GM19372 (cell line): ENCODE results near the gene TP53AIP1.
"Not testable (repeated sequence)": the region's sequence is repeated elsewhere in the genome, so short reads cannot be mapped to it uniquely, and the experiment has no call there.

Experiments
- ATAC-seq: cut with Tn5 transposase; IDR thresholded peaks from one replicate; pipeline ENCODE4 v1.9.1; 2021; ENCODE audit warnings: mild to moderate bottlenecking, low read depth, moderate library complexity; ENCODE audit not compliant: unreplicated experiment

Gene TP53AIP1

DNA sequence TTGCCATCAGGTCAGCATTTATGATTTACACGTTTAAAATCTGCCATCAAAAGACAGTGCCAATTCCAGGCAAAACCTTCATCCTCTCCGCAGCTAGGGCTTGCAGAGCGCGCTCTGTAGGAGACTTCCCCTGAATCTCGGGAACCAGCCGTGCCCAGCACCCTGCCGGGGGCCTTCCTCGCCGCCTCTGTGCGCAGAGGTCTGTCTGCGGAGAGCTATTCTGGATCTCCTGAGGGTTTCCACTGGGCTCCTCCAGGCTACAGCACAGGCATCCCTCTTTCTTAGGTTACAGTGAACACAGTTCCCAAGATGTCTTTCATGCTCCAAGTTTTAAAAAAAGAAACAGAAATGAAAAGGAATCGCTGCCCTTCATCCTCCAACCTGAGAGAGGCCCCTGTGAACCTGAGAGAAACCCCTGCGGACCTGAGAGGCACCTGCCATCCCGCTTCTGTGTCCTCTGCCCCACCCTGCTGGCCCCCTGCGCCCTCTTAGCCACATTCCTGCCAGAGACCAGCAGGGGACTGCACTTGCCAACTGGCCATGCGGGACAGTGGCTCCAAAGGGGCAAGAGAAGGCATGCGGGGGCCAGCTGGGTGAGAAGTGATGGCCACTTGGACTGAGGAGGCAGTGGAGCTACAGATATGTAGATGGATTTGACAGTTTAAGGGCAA is 16.1 kb downstream of the TP53AIP1 start:
- no peak for ATAC-seq

DNA sequence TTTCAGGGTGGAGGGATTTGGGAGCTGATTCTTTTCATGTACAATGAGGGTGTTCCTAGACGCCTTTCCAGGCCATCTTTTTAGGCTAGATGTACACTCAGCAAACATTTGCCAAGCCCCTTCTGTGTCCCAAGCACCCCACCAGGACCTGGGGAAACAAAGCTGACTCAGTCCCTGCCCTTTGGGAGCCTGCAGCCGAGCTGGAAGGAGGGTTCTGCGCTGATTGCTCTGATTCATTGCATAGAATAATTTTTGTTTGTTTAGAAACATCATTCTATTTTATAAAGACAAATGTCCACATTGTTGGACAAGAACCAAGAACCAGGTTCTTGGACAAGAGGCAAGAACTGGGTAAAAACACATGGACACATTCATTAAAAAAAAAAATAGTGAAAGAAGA is 16.7 kb downstream of the TP53AIP1 start:
- ATAC-seq = no peak

- no peak for ATAC-seq
These were observed 17.4 kb downstream of the TP53AIP1 start for GRCh38 chr11:128925250-128925600.

- ATAC-seq = no peak
These were observed 18.0 kb downstream of the TP53AIP1 start for GRCh38 chr11:128924510-128925249.

GRCh38 chr11:128924104-128924503 is 18.6 kb downstream of the TP53AIP1 start:
- ATAC-seq = no peak

- ATAC-seq = no peak
These were observed 20.9 kb downstream of the TP53AIP1 start for GRCh38 chr11:128921793-128922192.

- no peak for ATAC-seq
These were observed 22.0 kb downstream of the TP53AIP1 start for GRCh38 chr11:128920666-128921065.

DNA sequence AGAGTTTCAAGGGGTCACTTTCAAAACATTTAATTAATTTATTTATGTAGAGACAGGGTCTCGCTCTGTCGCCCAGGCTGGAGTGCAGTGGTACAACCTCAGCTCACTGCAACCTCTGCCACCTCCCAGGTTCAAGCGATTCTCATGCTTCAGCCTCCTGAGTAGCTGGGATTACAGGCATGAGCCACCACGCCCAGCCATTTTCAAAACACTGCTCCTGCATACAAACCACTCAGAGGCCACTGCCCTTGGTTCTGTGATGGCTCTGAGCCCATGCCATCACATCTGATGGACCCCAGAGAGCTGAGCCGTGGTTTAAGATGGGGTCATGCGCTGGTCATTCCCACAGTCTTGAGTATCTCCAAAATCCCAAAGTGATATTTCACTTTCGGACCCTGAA is 23.0 kb downstream of the TP53AIP1 start:
- ATAC-seq = not testable (repeated sequence)

DNA sequence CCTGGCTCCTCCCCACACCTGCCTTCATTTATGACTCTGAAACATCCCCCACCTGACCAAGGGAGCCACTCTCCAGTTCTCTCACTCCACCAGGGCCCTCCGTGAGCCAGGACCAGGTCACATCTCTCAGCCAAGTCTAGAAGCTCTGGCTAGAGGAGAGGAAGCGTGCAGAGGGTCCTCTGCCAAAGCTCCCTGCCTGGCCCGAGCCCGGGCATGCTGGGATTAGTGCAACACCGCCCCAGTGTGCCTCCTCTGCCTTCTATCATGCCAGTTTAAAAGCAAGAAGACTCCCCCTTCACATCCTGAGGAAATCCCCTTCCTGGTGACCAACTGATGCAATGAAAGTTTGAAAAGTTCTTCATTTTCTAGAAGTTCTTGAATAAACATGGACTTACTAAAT is 23.5 kb downstream of the TP53AIP1 start:
- ATAC-seq = no peak

DNA sequence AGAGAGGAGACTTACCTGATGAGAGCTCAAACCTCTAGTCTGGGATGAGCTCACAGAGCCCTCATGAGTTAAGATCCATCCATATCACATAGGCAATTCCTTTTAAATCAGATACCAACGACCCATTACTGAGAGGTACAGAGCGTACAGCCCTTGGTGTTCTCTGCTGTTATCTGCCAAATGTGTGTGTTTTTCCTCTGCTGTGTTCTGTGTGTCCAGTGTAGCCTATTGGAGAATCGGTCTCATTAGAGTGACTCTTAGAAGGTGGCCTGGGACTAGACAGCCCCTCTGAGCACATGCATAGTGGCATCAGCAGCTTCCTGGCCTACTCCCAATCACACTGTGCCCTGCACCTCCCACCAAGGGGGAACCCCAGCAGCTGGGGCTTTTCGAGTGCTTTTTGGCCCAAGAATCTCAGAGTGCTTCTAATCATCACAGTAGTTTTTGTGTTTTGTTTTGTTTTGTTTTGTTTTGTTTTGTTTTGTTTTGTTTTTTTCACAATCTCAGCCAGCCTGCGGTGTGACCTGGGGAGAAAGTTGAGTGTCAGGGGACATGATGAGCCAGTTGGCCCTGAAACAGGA is 25.4 kb downstream of the TP53AIP1 start:
- ATAC-seq = no peak

GRCh38 chr11:128916681-128917080 is 26.0 kb downstream of the TP53AIP1 start:
- no peak for ATAC-seq

DNA sequence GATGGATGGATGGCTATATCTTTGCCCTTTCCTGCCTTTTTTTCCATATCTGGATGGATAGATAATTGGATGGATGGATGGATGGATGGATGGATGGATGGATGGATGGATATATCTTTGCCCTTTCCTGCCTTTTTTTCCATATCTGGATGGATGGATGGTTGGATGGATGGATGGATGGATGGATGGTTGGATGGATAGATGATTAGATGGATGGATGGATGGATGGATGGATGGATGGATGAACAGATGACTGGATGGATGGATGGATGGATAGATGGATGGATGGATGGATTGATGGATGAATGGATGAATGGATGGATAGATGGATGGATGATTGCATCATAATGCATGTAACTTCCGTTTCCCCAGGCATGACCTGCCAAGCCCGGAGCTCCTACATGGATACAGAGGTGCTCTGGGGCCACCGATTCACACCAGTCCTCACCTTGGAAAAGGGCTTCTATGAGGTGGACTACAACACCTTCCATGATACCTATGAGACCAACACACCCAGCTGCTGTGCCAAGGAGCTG is 26.6 kb downstream of the TP53AIP1 start:
- ATAC-seq = no peak

GRCh38 chr11:128915149-128915521 is 27.5 kb downstream of the TP53AIP1 start:
- ATAC-seq = no peak

GRCh38 chr11:128914216-128915148 is 28.2 kb downstream of the TP53AIP1 start:
- no peak for ATAC-seq

- no peak for ATAC-seq
These were observed 28.9 kb downstream of the TP53AIP1 start for GRCh38 chr11:128913806-128914205.

DNA sequence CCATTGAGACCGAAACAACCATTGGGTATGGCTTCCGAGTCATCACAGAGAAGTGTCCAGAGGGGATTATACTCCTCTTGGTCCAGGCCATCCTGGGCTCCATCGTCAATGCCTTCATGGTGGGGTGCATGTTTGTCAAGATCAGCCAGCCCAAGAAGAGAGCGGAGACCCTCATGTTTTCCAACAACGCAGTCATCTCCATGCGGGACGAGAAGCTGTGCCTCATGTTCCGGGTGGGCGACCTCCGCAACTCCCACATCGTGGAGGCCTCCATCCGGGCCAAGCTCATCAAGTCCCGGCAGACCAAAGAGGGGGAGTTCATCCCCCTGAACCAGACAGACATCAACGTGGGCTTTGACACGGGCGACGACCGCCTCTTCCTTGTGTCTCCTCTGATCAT is 31.0 kb downstream of the TP53AIP1 start:
- ATAC-seq = no peak

DNA sequence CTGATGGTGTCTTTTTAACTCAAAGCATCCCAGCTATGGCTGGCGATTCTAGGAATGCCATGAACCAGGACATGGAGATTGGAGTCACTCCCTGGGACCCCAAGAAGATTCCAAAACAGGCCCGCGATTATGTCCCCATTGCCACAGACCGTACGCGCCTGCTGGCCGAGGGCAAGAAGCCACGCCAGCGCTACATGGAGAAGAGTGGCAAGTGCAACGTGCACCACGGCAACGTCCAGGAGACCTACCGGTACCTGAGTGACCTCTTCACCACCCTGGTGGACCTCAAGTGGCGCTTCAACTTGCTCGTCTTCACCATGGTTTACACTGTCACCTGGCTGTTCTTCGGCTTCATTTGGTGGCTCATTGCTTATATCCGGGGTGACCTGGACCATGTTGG is 31.4 kb downstream of the TP53AIP1 start:
- ATAC-seq = no peak

- ATAC-seq = no peak
These were observed 32.1 kb downstream of the TP53AIP1 start for GRCh38 chr11:128910576-128910975.

- no peak for ATAC-seq
These were observed 33.1 kb downstream of the TP53AIP1 start for GRCh38 chr11:128909438-128910125.
